BJ (cell line): ENCODE measurements around the gene ABHD4. TPM values are rescaled to one million over a fixed set of nuclear protein-coding genes. Genes with fewer than 3 reads are reported as not detected.

ENCODE experiments used
- CTCF ChIA-PET: fragments of 350-600 bp; formaldehyde crosslinking; extraction: SDS; loops from one replicate; lab custom pipeline; 2021; ENCODE audit warnings: antibody characterized with exemption, inconsistent platforms; lab: Yijun Ruan, JAX
- POLR2A ChIA-PET: fragments of 300-600 bp; sonication (Branson Sonifier 250); formaldehyde crosslinking; extraction: SDS; loops from one replicate; lab custom pipeline; 2021; ENCODE audit warnings: antibody characterized with exemption; lab: Charles Lee
- DNase-seq: peaks from one replicate; pipeline ENCODE4 v3.0.0-alpha.2; 2011; ENCODE audit warnings: low read depth
- H3K27me3 ChIP-seq: 2 replicates; pipeline ENCODE4 v1.6.0; 2011; ENCODE audit warnings: low read length; ENCODE audit not compliant: control insufficient read depth, insufficient read depth
- H3K36me3 ChIP-seq: 2 replicates; pipeline ENCODE4 v1.5.1; 2011; ENCODE audit warnings: low read length; ENCODE audit not compliant: control insufficient read depth, insufficient read depth
- H3K4me3 ChIP-seq: 2 replicates; pipeline ENCODE4 v1.5.1; 2011; ENCODE audit warnings: low read depth, mild to moderate bottlenecking, control low read depth, low read length
- polyA plus RNA-seq: library from polyadenylated mRNA; depleted of rRNA; stranded (reverse); fragments of >200 nt; gene quantifications from 2 replicates; pipeline ENCODE4 v1.2.3, GENCODE V29; 2011
- TF ChIP-seq, protein P1 (sequence below): IDR thresholded peaks from 2 replicates; pipeline ENCODE4 v1.5.1; 2011; ENCODE audit warnings: low read depth, mild to moderate bottlenecking, control low read depth, inconsistent platforms, low read length, moderate library complexity; ENCODE audit not compliant: insufficient read depth

The ABHD4 gene
- polyA plus RNA-seq, 1 experiment, result 115 TPM

GRCh38 chr14:22641846-22642245 is 43.7 kb downstream of the ABHD4 start:
- Histone ChIP-seq H3K27me3 (0 out of 2 replicates have a peak, but pooled peaks cover 2% of the 10 kb centered on the region), H3K36me3 (no peaks in the 10 kb centered on the region), H3K4me3 (no peak overlapping the region)
- ChIA-PET CTCF (interaction anchor here (0.7 to 1.5 kb wide), 3 partner anchors 11 to 15 kb away, joined by 3 to 4 read pairs (median 4); no protein-coding TSS in a partner anchor), POLR2A (interaction anchor here (0.6 kb wide), 1 partner anchor 10 kb away, joined by 5 read pairs; no protein-coding TSS in a partner anchor)
- no peak for DNase-seq
- TF ChIP-seq, protein P1, sequence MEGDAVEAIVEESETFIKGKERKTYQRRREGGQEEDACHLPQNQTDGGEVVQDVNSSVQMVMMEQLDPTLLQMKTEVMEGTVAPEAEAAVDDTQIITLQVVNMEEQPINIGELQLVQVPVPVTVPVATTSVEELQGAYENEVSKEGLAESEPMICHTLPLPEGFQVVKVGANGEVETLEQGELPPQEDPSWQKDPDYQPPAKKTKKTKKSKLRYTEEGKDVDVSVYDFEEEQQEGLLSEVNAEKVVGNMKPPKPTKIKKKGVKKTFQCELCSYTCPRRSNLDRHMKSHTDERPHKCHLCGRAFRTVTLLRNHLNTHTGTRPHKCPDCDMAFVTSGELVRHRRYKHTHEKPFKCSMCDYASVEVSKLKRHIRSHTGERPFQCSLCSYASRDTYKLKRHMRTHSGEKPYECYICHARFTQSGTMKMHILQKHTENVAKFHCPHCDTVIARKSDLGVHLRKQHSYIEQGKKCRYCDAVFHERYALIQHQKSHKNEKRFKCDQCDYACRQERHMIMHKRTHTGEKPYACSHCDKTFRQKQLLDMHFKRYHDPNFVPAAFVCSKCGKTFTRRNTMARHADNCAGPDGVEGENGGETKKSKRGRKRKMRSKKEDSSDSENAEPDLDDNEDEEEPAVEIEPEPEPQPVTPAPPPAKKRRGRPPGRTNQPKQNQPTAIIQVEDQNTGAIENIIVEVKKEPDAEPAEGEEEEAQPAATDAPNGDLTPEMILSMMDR, result no peak

DNA sequence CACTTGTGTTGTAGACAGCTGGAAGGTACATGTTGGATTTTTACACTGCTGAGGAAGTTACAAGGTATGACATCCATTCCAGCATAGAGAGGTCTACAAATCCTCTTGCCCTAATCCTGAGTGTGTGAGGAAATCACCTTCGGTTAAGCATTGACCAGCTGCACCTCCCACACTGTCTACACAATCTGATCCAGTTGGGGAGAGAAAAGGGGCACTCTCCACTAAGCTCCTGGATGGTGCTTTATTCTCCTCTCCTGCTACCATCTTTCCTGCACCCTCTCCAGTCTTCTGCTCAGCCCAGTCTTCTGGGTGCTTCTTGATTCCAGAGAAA is 46.2 kb downstream of the ABHD4 start, which contains the start of gene OR6J1:
OR6J1 (minus strand) TSS at position 48 of the 331 bp plus-strand sequence. CDS start 9,541 bp downstream, outside the sequence.
- Histone ChIP-seq H3K36me3 (no peaks in the 10 kb centered on the region), H3K27me3 (0 out of 2 replicates have a peak, but pooled peaks cover 2% of the 10 kb centered on the region), H3K4me3 (no peak within 1 kb of the TSS)
- no peak for DNase-seq
- TF ChIP-seq, protein P1, result no peak
- CTCF ChIA-PET, result interaction anchor here (1.5 kb wide), 1 partner anchor 74 kb away, joined by 8 read pairs; no protein-coding TSS in a partner anchor
- POLR2A ChIA-PET, result no interaction called here

- ChIA-PET POLR2A (no interaction called here), CTCF (interaction anchor here (0.9 to 2.0 kb wide), 5 partner anchors 11 to 118 kb away, joined by 3 to 12 read pairs (median 5); no protein-coding TSS in a partner anchor)
- Histone ChIP-seq H3K27me3 (no peaks in the 10 kb centered on the region), H3K4me3 (no peak overlapping the region), H3K36me3 (no peaks in the 10 kb centered on the region)
- peak; percentile 78 for DNase-seq
- TF ChIP-seq, protein P1, result no peak
These were observed 48.6 kb downstream of the ABHD4 start for GRCh38 chr14:22646570-22647254.

DNA sequence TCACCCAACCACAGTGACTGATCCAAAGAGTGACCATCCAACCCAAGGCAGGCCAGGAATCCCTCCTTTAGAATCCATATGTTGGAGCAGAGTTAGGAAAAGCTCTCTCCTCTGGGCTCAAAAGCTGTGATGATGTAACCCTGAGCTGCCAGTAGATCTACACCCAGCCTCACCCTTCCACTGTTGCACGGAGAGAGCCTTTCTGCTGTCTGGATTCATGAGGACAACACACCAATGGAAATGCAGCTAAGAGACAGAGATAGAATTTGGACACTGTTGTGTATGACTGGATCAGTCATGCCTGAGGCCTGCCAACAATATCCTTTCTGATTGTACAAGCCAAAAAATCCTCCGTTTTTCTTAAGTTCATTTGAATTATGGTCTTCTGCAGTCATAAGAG is 50.4 kb downstream of the ABHD4 start:
- ChIA-PET POLR2A (no interaction called here), CTCF (interaction anchor here (0.7 to 3.1 kb wide), 6 partner anchors 51 to 200 kb away, joined by 3 to 25 read pairs (median 4); partner anchors contain the start of gene ABHD4)
- TF ChIP-seq, protein P1, result no peak
- Histone ChIP-seq H3K27me3 (no peaks in the 10 kb centered on the region), H3K4me3 (no peak overlapping the region), H3K36me3 (no peaks in the 10 kb centered on the region)
- DNase-seq, result no peak

- POLR2A ChIA-PET, result no interaction called here
- no peaks in the 10 kb centered on the region for H3K27me3 ChIP-seq
- no peak for DNase-seq
- TF ChIP-seq, protein P1, result no peak
- H3K4me3 ChIP-seq, result no peak overlapping the region
- CTCF ChIA-PET, result interaction anchor here (1.2 to 5.3 kb wide), 7 partner anchors 16 to 84 kb away, joined by 3 to 115 read pairs (median 24); partner anchors contain the start of gene DAD1
- H3K36me3 ChIP-seq, result no peaks in the 10 kb centered on the region
These were observed 52.1 kb downstream of the ABHD4 start for GRCh38 chr14:22650046-22650739.
